Frontal cortex (tissue), 4 donors: Measurements from ENCODE around the gene KLHDC9. TPM values are rescaled to one million over a fixed set of nuclear protein-coding genes. Genes with fewer than 3 reads are reported as not detected.

Source experiments
- DNase-seq, 2 donors: peaks; one replicate each; pipeline ENCODE4 v3.0.0; 2012; ENCODE audit warnings: low spot score in 2 of 2
- FAIRE-seq: peaks from 2 replicates; lab custom pipeline; 2012; peaks lifted over from hg19 to GRCh38; lab: Jason Lieb, UNC
- small RNA-seq: library from RNA; depleted of rRNA; stranded (forward); fragments of <200 nt; gene quantifications from one replicate; pipeline ENCODE3, GENCODE V24; 2014
- total RNA-seq: library from RNA; depleted of rRNA; stranded (reverse); fragments of >200 nt; gene quantifications from one replicate; pipeline ENCODE4 v1.2.3, GENCODE V29; 2014
- donor health status: control.
- donor health status: control.
- donor health status: control.

Gene KLHDC9
- total RNA-seq, 1 donor from 2014 or later = 4.5 TPM

DNA sequence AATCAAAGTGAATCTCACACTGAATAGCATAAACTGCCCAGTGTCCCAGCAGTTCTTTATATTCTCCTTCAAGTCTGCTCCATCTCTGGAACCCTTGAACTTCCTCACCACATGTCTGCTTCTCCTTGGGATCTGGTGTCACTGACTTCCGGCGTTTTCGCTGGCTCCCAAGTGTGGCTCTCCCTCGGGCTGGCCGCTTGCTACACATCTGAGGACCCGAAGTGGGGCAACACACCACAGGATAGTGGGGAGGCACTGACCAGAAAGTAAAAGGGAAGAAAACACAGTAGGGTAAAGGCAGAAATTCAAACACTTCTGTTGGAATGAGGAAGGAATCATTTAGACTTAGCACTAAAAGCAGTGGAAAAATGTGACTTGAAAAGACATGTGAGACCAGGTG, 24.8 kb downstream of the KLHDC9 start:
- FAIRE-seq (no peak), DNase-seq (no peak)

- no peak for DNase-seq
- no peak for FAIRE-seq
Measured at GRCh38 chr1:161127649-161128048, 29.5 kb downstream of the KLHDC9 start.

- no peak for DNase-seq
- no peak for FAIRE-seq
Measured at GRCh38 chr1:161128591-161129420, 30.6 kb downstream of the KLHDC9 start.

DNA sequence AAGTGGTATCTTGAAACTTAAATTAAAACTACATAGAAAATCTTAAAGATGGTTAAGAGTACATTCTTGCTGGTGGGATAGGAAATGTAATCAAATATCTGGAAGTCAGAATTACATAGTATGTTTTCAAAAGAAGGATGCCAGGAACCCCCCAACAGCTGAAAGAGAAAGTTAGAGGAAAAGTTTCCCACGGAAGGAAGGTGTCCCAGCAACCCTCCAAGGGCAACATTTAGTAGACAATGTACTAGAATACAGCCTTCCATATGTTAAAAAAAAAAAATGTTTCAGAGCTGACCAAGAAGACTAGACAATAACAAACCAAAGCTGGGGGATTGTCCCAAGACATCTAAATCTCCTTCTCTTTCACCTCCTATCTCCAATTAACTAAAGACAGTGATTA, 32.1 kb downstream of the KLHDC9 start:
- DNase-seq = no peak
- no peak for FAIRE-seq

- DNase-seq (peak; percentile 32 to 49), FAIRE-seq (no peak)
Measured at GRCh38 chr1:161131523-161132409, 33.6 kb downstream of the KLHDC9 start.

DNA sequence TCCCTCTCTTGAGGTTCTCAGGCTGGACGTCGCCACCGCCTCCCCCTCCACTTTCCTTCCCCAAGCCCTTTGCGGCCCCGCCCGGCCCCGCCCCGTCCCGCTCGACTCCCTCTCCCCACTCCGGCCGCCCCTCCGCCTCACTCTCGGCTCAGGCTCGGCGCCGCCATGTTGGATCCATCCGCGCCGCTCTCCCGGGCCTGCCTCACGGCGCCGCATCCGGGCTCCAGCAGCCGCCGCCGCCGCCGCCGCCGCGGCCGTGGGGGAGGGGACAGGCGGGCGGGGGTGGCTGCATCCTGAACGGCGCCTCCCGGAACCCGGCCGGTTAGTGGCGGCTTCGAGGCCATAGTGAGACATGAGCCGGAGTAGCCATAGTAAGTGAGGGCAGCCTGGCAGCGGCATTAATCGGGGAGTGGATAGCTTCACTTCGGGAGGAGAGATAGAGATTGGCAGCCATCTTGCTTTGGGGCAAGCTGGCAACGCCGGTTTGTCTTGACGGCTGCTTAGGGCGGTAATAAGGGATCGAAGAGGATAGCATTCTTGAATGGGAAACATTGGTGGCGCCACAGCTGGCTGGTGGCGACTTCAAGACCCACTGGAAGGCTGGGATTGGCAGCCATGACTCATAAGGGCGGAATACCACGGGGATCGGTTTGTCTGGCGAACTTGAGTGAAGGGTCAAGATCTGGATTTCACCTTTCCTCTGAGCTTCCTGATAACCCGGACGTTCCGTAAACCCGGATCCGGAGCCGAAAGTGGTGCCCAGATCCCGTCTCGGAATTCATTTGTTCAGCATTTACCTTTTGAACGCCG, 34.5 kb downstream of the KLHDC9 start, which contains the start of gene DEDD:
DEDD (minus strand) TSS at position 258 of the 810 bp plus-strand sequence. CDS start 8,205 bp downstream, outside the sequence.
- DNase-seq (peak; percentile 91 to 95), FAIRE-seq (no peak)

- no peak for DNase-seq
- no peak for FAIRE-seq
Measured at GRCh38 chr1:161133220-161133740, 35.1 kb downstream of the KLHDC9 start.

DNA sequence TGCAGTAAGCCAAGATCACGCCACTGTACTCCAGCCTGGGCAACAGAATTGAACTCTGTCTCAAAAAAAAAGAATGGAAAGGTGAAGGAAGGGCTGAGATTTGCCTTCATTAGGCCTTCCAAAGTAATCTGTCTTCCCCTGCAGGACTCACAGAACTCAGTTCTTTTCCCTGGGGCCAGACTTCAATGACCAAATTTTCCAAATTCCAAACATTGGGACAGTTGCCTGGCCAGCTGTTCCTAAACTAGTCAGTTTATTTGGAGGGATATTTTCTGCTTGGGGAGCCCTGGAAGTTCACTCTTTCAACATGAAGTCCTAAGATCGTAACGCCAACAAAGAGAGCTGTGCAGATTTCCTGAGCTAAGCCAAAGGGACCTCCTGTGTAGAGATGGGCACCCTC, 39.7 kb downstream of the KLHDC9 start:
- FAIRE-seq (no peak), DNase-seq (no peak)

DNA sequence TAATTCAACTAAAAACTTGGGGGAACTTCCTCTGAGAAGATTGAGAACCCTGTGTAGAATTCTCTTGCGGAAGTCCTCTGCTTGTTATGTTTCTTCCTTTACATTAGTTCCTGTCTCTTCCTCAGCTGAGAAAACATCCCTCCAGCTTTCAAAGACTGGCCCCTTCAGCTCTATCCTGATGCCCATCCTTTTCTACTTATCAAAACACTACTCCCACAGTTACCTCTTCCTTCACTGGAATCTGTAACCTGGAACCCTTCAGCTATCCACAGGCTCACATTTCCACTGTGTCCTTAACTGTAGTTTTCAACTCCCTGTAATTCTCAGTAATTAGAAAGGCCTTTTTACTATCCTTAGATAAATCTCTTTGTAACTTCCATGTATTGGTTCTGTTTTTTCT, 40.3 kb downstream of the KLHDC9 start:
- FAIRE-seq (no peak), DNase-seq (no peak)

GRCh38 chr1:161139766-161140165, 41.6 kb downstream of the KLHDC9 start:
- DNase-seq = no peak
- FAIRE-seq = no peak

GRCh38 chr1:161140755-161141400, 42.7 kb downstream of the KLHDC9 start:
- no peak for DNase-seq
- FAIRE-seq = no peak

GRCh38 chr1:161145832-161146231, 47.7 kb downstream of the KLHDC9 start:
- FAIRE-seq (no peak), DNase-seq (no peak)

Small RNAs within 50 kb of the gene (small RNA-seq; reads per million reads assigned to genes)
- not detected for gene RF01225

Other genes with a start within 250 kb of the KLHDC9 start
- not detected for gene CD244, start 235.5 kb upstream of the KLHDC9 start, total RNA-seq
- not detected for gene ITLN1, start 213.2 kb upstream of the KLHDC9 start, total RNA-seq
- not detected for gene ITLN2, start 143.6 kb upstream of the KLHDC9 start, total RNA-seq
- 9.4 TPM for gene F11R, start 77.2 kb upstream of the KLHDC9 start, total RNA-seq
- 32.6 TPM for gene TSTD1, start 59.4 kb upstream of the KLHDC9 start, total RNA-seq
- gene USF1, start 52.4 kb upstream of the KLHDC9 start, total RNA-seq = 186 TPM
- gene ARHGAP30, start 28.5 kb upstream of the KLHDC9 start, total RNA-seq = 0.82 TPM
- gene NECTIN4, start 8.8 kb upstream of the KLHDC9 start, total RNA-seq = not detected
- 53.8 TPM for gene PFDN2, start 19.7 kb downstream of the KLHDC9 start, total RNA-seq
- 14.7 TPM for gene NIT1, start 19.7 kb downstream of the KLHDC9 start, total RNA-seq
- gene DEDD, start 34.3 kb downstream of the KLHDC9 start, total RNA-seq = 21.6 TPM
- 138 TPM for gene UFC1, start 55.6 kb downstream of the KLHDC9 start, total RNA-seq
- gene USP21, start 61.1 kb downstream of the KLHDC9 start, total RNA-seq = 8.2 TPM
- 26.5 TPM for gene PPOX, start 68.1 kb downstream of the KLHDC9 start, total RNA-seq
- gene B4GALT3, start 79.1 kb downstream of the KLHDC9 start, total RNA-seq = 16.3 TPM
- gene ADAMTS4, start 100.7 kb downstream of the KLHDC9 start, total RNA-seq = 0.41 TPM
- gene NDUFS2, start 104.0 kb downstream of the KLHDC9 start, total RNA-seq = 143 TPM
- 2.0 TPM for gene FCER1G, start 116.9 kb downstream of the KLHDC9 start, total RNA-seq
- not detected for gene APOA2, start 125.3 kb downstream of the KLHDC9 start, total RNA-seq
- 22.4 TPM for gene TOMM40L, start 127.7 kb downstream of the KLHDC9 start, total RNA-seq
- gene NR1I3, start 139.8 kb downstream of the KLHDC9 start, total RNA-seq = not detected
- gene PCP4L1, start 160.4 kb downstream of the KLHDC9 start, total RNA-seq = 6.9 TPM
- 1.6 TPM for gene MPZ, start 211.6 kb downstream of the KLHDC9 start, total RNA-seq
- 14.7 TPM for gene SDHC, start 216.0 kb downstream of the KLHDC9 start, total RNA-seq